AG09309 (cell line): ENCODE data around the gene IDH3A.

ENCODE experiments used
- DNase-seq: peaks from one replicate; pipeline ENCODE4 v3.0.0-alpha.2; 2010; ENCODE audit warnings: low read depth
- H3K4me3 ChIP-seq: 2 replicates; pipeline ENCODE4 v1.5.1; 2011; ENCODE audit warnings: mild to moderate bottlenecking, low read depth, low read length, moderate library complexity; ENCODE audit not compliant: control insufficient read depth
- CTCF ChIP-seq: IDR thresholded peaks from 2 replicates; pipeline ENCODE4 v1.5.1; 2011; ENCODE audit warnings: mild to moderate bottlenecking, low read depth, low read length, inconsistent platforms; ENCODE audit not compliant: insufficient read depth, control insufficient read depth; ENCODE audit errors: missing control alignments

IDH3A gene

DNA sequence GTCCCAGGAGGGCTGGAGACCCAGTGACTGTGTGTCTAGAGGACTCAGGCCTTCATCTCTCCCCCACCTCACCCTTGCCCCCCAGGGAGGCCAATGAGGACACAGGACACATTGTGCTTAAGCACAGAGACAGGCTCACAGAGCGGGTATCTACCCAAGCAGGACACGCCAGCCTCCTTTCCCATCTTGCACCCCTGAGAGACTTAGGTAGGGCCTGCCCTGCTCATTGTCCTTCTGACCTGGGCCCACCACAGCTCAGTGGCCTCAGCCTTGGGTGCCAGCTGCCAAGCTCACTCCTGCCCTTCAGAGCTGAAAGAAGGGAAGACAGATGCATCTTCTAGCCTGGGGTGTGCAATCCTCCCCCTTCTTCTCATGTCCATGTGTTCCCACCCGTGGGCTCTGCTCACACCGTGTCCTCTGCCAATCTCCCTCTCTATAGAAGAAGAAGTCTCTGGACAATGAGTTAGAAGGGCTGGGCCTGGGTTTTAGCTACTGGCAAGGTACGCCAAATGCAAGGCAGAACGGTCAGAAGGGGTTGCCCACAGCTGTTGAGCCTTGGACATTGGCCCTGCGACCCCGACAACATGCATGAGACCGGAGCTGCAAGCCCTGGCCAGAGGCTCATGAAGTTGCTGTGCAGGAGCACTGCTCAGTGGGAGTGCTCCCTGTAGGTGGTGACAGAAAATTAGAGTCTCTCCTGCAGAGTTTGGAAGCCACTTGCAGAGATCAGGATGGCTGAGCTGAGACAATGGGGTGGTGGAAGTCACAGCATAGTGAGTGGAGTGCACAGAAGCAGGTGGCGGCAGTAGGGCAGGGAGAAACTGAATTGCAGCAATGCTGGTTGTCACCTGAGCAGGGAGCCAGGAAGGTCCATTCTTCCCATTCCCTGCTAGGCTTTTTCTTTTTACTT lies 52.4 kb downstream of the IDH3A start:
- no peak for DNase-seq
- H3K4me3 ChIP-seq, result no peak overlapping the region
- no peak for TF ChIP-seq CTCF

GRCh38 chr15:78203346-78204225 lies 54.4 kb downstream of the IDH3A start:
- H3K4me3 ChIP-seq, result no peak overlapping the region
- no peak for TF ChIP-seq CTCF
- no peak for DNase-seq

DNA sequence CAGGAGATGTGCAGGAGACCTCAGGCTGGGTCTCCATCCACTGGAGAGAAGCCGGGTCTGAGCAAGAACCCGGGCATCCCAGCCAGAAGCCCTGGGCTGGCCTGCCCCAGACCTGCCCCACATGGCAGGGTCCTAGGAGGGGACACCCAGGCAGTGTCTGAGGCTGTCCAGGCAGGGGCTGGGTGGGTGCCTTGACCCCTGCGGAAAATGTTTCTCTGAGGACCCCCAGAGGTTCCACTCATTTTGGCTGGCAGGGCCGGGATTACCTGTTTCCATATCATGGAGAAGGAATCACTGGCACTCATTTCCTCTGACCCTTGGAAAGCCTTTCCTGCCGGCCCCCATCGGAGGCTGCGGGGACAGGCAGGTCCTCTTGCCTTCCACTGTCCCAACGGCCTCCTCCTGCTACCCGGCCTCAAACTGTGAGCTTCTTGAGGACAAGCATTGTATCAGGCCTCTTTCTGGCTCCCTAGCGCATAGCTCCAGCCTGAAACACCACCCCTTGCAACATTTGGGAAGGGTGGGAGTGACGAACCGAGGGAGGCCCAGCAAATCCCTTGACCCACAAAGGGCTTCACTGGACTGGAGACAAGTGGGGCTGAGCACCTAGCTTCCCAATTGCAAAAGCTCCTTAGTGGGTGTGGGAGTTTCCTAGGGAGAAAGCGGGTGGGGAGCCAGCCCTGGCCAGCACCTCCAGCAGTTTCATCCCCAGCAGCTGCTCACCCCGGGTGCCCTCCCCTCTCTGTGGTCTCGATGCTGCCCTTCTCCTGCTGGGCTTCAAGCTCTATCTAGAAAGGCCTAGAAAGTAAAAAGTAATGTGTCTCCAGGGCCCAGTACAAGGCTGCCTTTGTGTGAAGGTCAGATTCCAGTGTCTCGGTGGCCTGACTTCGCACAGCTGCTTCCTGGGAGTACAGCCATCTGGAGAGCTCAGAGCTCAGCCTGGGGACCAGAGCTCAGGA lies 55.5 kb downstream of the IDH3A start:
- DNase-seq, result no peak
- no peak for TF ChIP-seq CTCF

GRCh38 chr15:78205337-78205736 lies 56.2 kb downstream of the IDH3A start:
- TF ChIP-seq CTCF, result no peak
- no peak overlapping the region for H3K4me3 ChIP-seq
- DNase-seq, result no peak

More for the DNA sequence above, 55.5 kb downstream of the IDH3A start:
- no peak overlapping the region for H3K4me3 ChIP-seq

DNA sequence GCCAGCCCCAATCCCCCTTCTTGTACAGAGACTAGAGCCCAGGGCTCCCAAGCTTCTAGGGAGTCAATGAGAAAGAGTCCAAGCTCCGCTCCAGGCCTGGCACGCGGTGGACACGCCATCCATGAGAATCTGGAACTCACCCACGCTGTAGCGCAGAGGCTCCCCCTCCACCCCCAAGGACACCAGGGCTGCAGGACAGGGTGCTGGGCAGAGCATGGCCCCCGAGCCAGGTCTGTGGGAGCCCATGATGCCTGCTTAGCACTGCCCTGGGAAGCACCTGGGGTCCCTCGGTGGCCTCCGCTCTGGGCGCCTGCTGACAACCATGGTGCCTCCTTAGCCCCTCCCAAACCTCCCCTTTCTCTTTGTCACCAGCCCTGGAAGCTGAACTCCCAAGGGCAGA lies 56.7 kb downstream of the IDH3A start:
- H3K4me3 ChIP-seq, result no peak overlapping the region
- TF ChIP-seq CTCF, result no peak
- no peak for DNase-seq
